LNCaP clone FGC (cell line): Measurements from ENCODE around the gene PLA2G15.

ENCODE experiments used
- DNase-seq: peaks from one replicate; pipeline ENCODE4 v3.0.0-alpha.2; 2011; ENCODE audit warnings: low read depth
- H3K4me3 ChIP-seq: 2 replicates; pipeline ENCODE4 v1.5.1; 2011; ENCODE audit warnings: mild to moderate bottlenecking, low read depth, low read length, control low read depth
- CTCF ChIP-seq: IDR thresholded peaks from 2 replicates; pipeline ENCODE4 v1.5.1; 2012; ENCODE audit warnings: mild to moderate bottlenecking; ENCODE audit not compliant: control insufficient read depth, insufficient read depth; ENCODE audit errors: extremely low read depth

Gene PLA2G15

GRCh38 chr16:68257906-68258800 lies 13.0 kb downstream of the PLA2G15 start:
- no peak for TF ChIP-seq CTCF
- H3K4me3 ChIP-seq = no peak overlapping the region
- DNase-seq = no peak

GRCh38 chr16:68259007-68259825 lies 14.0 kb downstream of the PLA2G15 start:
- no peak overlapping the region for H3K4me3 ChIP-seq
- TF ChIP-seq CTCF = no peak

DNA sequence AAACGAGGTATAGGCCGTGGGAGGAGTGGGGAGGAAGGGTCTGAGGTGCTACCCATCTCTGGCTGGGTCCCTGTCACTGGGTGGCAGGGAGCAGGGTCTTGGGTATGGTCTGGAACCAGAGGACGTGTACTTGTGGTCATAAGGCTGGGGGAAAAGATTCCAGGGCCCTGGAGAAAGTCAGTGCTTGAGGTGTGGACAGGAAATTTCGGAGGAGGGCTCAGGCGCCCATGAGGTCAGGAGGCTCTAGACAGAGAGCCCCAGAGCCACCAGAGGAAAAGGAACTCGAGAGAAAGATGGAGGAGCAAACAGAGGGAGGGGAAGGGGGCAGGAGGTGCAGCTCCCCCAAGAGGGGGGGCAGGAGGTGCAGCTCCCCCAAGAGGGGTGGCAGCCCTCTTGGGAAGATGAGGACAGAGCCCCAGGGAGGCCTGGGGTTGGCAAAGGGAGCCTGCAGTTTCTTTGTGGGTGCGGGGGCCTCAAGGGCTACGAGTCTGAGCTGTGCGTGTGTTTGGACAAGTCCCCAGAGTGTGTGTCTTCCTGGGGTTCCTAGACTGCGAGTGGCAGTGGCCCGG lies 18.5 kb downstream of the PLA2G15 start:
- TF ChIP-seq CTCF = 0 out of 2 replicates have a peak, but pooled peaks have one; percentile 2
- H3K4me3 ChIP-seq = peak overlapping the region; percentile 91
- no peak for DNase-seq

More at GRCh38 chr16:68259007-68259825, 14.0 kb downstream of the PLA2G15 start:
- DNase-seq = no peak

- TF ChIP-seq CTCF = peak; percentile 52
- DNase-seq = no peak
- peak within 1 kb of the TSS; percentile 91 for H3K4me3 ChIP-seq
Observed at GRCh38 chr16:68264128-68265077, 19.2 kb downstream of the PLA2G15 start, which contains the start of gene SLC7A6. SLC7A6 (plus strand) TSS chr16:68264526; CDS start chr16:68274727, 10,201 bp downstream.

GRCh38 chr16:68265078-68265920 lies 20.1 kb downstream of the PLA2G15 start:
- TF ChIP-seq CTCF = no peak
- DNase-seq = no peak
- peak overlapping the region; percentile 91 for H3K4me3 ChIP-seq
